MM.1S (cell line): ENCODE data around the gene GPC5.

Experiments
- DNase-seq: peaks from one replicate; pipeline ENCODE4 v3.0.0-alpha.2; 2015
- H2AFZ ChIP-seq: fragments of 300-600 bp; sonication (generic); 2 replicates; pipeline ENCODE4 v1.6.0; 2016; ENCODE audit warnings: antibody characterized with exemption, low read length
- H3F3A ChIP-seq: fragments of 300-600 bp; sonication (generic); 2 replicates; pipeline ENCODE4 v1.6.1; 2016; ENCODE audit warnings: mild to moderate bottlenecking, antibody characterized with exemption, low read length, moderate library complexity, mixed read lengths; ENCODE audit not compliant: insufficient read depth
- H3K27ac ChIP-seq: fragments of 300-600 bp; sonication (generic); 2 replicates; pipeline ENCODE4 v1.5.1; 2016; ENCODE audit warnings: mild to moderate bottlenecking, low read length
- H3K27me3 ChIP-seq: fragments of 300-600 bp; sonication (generic); replicated peaks from 2 replicates; pipeline ENCODE4 v1.6.0; 2016; ENCODE audit warnings: low read length; ENCODE audit not compliant: insufficient read depth
- H3K36me3 ChIP-seq: fragments of 300-600 bp; sonication (generic); replicated peaks from 2 replicates; pipeline ENCODE4 v1.6.1; 2016; ENCODE audit warnings: mild to moderate bottlenecking, low read length, mixed read lengths; ENCODE audit not compliant: insufficient read depth
- H3K4me1 ChIP-seq: fragments of 300-600 bp; sonication (generic); 2 replicates; pipeline ENCODE4 v1.6.1; 2016; ENCODE audit warnings: low read length, mixed read lengths
- H3K4me2 ChIP-seq: fragments of 300-600 bp; sonication (generic); 2 replicates; pipeline ENCODE4 v1.6.0; 2016; ENCODE audit warnings: low read depth, low read length
- H3K4me3 ChIP-seq: fragments of 300-600 bp; sonication (generic); 2 replicates; pipeline ENCODE4 v1.5.1; 2016; ENCODE audit warnings: low read length, mixed read lengths
- H3K79me2 ChIP-seq: fragments of 300-600 bp; sonication (generic); 2 replicates; pipeline ENCODE4 v1.6.1; 2016; ENCODE audit warnings: mixed run types, low read length, mixed read lengths
- H3K9ac ChIP-seq: fragments of 300-600 bp; sonication (generic); 2 replicates; pipeline ENCODE4 v1.6.1; 2016; ENCODE audit warnings: low read length, mixed read lengths
- H3K9me2 ChIP-seq: fragments of 300-600 bp; sonication (generic); replicated peaks from 2 replicates; pipeline ENCODE4 v1.6.1; 2016; ENCODE audit warnings: mild to moderate bottlenecking, low read length, mixed read lengths; ENCODE audit not compliant: insufficient read depth
- H3K9me3 ChIP-seq: fragments of 300-600 bp; sonication (generic); replicated peaks from 2 replicates; pipeline ENCODE4 v1.6.1; 2016; ENCODE audit warnings: mild to moderate bottlenecking, low read length, mixed read lengths; ENCODE audit not compliant: insufficient read depth
- H4K20me1 ChIP-seq: fragments of 300-600 bp; sonication (generic); 2 replicates; pipeline ENCODE4 v1.6.1; 2016; ENCODE audit warnings: mild to moderate bottlenecking, low read length, moderate library complexity, mixed read lengths; ENCODE audit not compliant: insufficient read depth
- EZH2 ChIP-seq: fragments of 300-600 bp; sonication (generic); optimal IDR thresholded peaks from 2 replicates; pipeline ENCODE3; 2017; ENCODE audit warnings: low read depth, mild to moderate bottlenecking, antibody characterized with exemption, low read length, mixed read lengths
- EZH2phosphoT487 ChIP-seq: fragments of 300-600 bp; sonication (generic); IDR thresholded peaks from 2 replicates; pipeline ENCODE4 v1.6.1; 2018; ENCODE audit warnings: antibody characterized with exemption, low read length
- TF ChIP-seq, protein P1 (sequence below): fragments of 300-600 bp; sonication (generic); IDR thresholded peaks from 2 replicates; pipeline ENCODE4 v1.5.1; 2016; ENCODE audit warnings: antibody characterized with exemption, low read length, mixed read lengths

GPC5 gene

DNA sequence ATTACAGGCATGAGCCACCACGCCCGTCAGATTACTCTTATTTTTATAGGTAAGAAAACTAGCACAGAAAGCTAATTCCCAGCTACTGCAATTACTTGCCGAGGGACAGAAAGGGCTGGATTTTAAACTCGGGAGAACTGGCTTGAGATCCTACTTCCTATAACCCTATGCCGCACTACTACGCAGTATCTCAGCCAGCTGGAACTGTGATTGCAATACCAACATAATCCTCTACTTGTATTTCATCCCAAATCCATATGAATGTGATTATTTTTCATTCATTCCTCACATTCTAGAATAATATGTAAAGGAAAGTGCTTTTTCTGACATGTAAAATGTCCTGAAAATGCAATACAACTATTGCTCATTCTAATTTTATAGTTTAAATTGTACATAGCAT is 1054.4 kb downstream of the GPC5 start:
- H3K4me3 ChIP-seq: no peak overlapping the region
- H3K9me3 ChIP-seq: no peaks in the 10 kb centered on the region
- DNase-seq: no peak
- no peaks in the 10 kb centered on the region for H3K79me2 ChIP-seq
- TF ChIP-seq EZH2 (no peak), EZH2phosphoT487 (no peak)
- TF ChIP-seq, protein P1, sequence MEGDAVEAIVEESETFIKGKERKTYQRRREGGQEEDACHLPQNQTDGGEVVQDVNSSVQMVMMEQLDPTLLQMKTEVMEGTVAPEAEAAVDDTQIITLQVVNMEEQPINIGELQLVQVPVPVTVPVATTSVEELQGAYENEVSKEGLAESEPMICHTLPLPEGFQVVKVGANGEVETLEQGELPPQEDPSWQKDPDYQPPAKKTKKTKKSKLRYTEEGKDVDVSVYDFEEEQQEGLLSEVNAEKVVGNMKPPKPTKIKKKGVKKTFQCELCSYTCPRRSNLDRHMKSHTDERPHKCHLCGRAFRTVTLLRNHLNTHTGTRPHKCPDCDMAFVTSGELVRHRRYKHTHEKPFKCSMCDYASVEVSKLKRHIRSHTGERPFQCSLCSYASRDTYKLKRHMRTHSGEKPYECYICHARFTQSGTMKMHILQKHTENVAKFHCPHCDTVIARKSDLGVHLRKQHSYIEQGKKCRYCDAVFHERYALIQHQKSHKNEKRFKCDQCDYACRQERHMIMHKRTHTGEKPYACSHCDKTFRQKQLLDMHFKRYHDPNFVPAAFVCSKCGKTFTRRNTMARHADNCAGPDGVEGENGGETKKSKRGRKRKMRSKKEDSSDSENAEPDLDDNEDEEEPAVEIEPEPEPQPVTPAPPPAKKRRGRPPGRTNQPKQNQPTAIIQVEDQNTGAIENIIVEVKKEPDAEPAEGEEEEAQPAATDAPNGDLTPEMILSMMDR: no peak
- no peak overlapping the region for H3K9ac ChIP-seq
- no peak overlapping the region for H3K27ac ChIP-seq
- no peaks in the 10 kb centered on the region for H3K4me1 ChIP-seq
- no peaks in the 10 kb centered on the region for H4K20me1 ChIP-seq
- H3F3A ChIP-seq: no peaks in the 10 kb centered on the region
- H3K36me3 ChIP-seq: no peaks in the 10 kb centered on the region
- no peaks in the 10 kb centered on the region for H3K9me2 ChIP-seq
- H3K27me3 ChIP-seq: no peaks in the 10 kb centered on the region
- no peak overlapping the region for H3K4me2 ChIP-seq
- no peak overlapping the region for H2AFZ ChIP-seq

DNA sequence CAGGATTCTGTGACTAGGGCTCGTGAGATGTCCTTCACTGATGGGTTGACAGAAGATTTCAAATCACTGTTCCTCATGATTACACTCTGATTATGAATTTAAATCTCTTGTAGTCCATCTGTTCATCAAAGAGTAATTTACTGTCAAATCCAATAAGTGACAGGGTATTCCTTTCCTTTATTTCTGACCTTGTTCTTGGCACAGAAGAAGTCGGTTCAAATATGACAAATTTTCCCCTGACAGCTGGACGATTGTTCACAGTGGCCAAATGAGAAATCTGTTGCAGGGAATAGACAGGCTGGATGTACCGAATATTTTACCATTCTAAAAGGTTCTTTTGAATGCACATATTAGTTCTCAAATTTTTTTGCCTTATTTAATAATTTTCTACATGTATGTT is 1060.9 kb downstream of the GPC5 start:
- Histone ChIP-seq H2AFZ (no peak overlapping the region), H3K27me3 (no peaks in the 10 kb centered on the region), H3K27ac (no peak overlapping the region), H3K79me2 (no peaks in the 10 kb centered on the region), H3K9me3 (no peaks in the 10 kb centered on the region), H3K4me3 (no peak overlapping the region), H3K36me3 (no peaks in the 10 kb centered on the region), H3K4me2 (no peak overlapping the region), H3K9ac (no peak overlapping the region), H3K4me1 (no peaks in the 10 kb centered on the region), H3F3A (no peaks in the 10 kb centered on the region), H3K9me2 (no peaks in the 10 kb centered on the region), H4K20me1 (no peaks in the 10 kb centered on the region)
- TF ChIP-seq, protein P1: no peak
- no peak for TF ChIP-seq EZH2phosphoT487
- TF ChIP-seq EZH2: no peak
- no peak for DNase-seq

DNA sequence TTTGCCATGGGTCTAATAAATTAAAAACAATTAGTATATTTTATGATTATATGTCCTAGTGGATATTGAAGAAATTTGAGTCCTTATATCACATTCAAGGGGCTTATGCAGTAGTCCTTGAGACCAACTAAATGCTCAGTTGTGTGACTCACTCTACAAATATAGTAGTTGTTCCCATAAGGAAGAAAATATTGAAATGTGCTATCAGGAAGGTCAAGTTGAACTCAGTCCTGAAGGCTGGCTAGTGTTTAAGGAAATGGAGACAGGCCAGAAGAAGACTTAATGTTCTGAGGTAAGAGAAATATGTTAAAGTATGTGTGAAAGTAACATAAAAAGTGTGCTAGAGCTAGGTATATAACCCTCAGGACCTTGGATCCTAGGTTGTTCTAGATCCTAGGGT is 1062.1 kb downstream of the GPC5 start:
- Histone ChIP-seq H3K4me1 (no peaks in the 10 kb centered on the region), H3K36me3 (no peaks in the 10 kb centered on the region), H3K4me2 (no peak overlapping the region), H4K20me1 (no peaks in the 10 kb centered on the region), H3K27me3 (no peaks in the 10 kb centered on the region), H3K9me3 (no peaks in the 10 kb centered on the region; the same call in 1 of the 2 replicates), H3K9ac (no peak overlapping the region), H2AFZ (no peak overlapping the region), H3K27ac (no peak overlapping the region), H3F3A (no peaks in the 10 kb centered on the region), H3K79me2 (no peaks in the 10 kb centered on the region), H3K4me3 (no peak overlapping the region), H3K9me2 (no peaks in the 10 kb centered on the region)
- TF ChIP-seq EZH2phosphoT487 (no peak), EZH2 (no peak)
- TF ChIP-seq, protein P1: no peak
- no peak for DNase-seq

DNA sequence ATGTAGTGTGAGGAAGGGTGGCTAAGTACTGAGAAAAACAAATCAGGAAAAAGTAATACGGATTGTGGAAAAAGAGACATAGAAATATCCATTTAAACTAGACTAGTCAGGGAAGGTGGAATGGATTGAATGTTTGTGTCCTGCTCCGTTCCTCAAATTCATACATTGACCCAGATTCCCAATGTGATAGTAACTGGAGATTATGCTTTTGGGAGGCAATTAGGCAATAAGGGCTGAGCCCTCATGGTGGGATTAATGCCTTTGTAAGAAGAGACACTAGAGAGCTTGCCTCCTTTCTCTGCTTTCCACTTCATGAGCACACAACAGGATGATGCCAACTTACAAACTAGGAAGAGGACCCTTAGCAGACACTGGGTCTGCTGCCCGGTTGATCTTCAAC is 1063.0 kb downstream of the GPC5 start:
- H4K20me1 ChIP-seq: no peaks in the 10 kb centered on the region
- no peaks in the 10 kb centered on the region for H3K27me3 ChIP-seq
- no peaks in the 10 kb centered on the region for H3K9me2 ChIP-seq
- no peaks in the 10 kb centered on the region for H3K4me1 ChIP-seq
- no peaks in the 10 kb centered on the region; the same call in 1 of the 2 replicates for H3K9me3 ChIP-seq
- DNase-seq: no peak
- H2AFZ ChIP-seq: no peak overlapping the region
- no peak for TF ChIP-seq EZH2phosphoT487
- TF ChIP-seq, protein P1: no peak
- no peak for TF ChIP-seq EZH2
- no peaks in the 10 kb centered on the region for H3K79me2 ChIP-seq
- H3K36me3 ChIP-seq: no peaks in the 10 kb centered on the region
- no peak overlapping the region for H3K4me2 ChIP-seq
- no peak overlapping the region for H3K27ac ChIP-seq
- H3K4me3 ChIP-seq: no peak overlapping the region
- no peaks in the 10 kb centered on the region for H3F3A ChIP-seq
- H3K9ac ChIP-seq: no peak overlapping the region
